ENCODE measurements around the gene SMTN.

GRCh38 chr22:31141551-31141950 is 60.4 kb downstream of the SMTN start:
- TF ChIP-seq POLR2A (IDR thresholded peaks at IDR 0.05), result no peak
- no peak for TF ChIP-seq CTCF (IDR thresholded peaks at IDR 0.05)
- TF ChIP-seq POLR2AphosphoS5 (IDR thresholded peaks at IDR 0.05), result no peak
- TF ChIP-seq EP300 (IDR thresholded peaks at IDR 0.05), result no peak

All from suprapubic skin (tissue), 4 donors.